ENCODE results near the gene MEIS3. TPM values are rescaled to one million over a fixed set of nuclear protein-coding genes. Genes with fewer than 3 reads are reported as not detected.
A peak's percentile ranks its signal among the peaks of the same experiment; 100 is the strongest.

The MEIS3 gene
- total RNA-seq, 6 experiments from 2014 or later, result 34.1 to 50.3 (median 46.3) TPM

DNA sequence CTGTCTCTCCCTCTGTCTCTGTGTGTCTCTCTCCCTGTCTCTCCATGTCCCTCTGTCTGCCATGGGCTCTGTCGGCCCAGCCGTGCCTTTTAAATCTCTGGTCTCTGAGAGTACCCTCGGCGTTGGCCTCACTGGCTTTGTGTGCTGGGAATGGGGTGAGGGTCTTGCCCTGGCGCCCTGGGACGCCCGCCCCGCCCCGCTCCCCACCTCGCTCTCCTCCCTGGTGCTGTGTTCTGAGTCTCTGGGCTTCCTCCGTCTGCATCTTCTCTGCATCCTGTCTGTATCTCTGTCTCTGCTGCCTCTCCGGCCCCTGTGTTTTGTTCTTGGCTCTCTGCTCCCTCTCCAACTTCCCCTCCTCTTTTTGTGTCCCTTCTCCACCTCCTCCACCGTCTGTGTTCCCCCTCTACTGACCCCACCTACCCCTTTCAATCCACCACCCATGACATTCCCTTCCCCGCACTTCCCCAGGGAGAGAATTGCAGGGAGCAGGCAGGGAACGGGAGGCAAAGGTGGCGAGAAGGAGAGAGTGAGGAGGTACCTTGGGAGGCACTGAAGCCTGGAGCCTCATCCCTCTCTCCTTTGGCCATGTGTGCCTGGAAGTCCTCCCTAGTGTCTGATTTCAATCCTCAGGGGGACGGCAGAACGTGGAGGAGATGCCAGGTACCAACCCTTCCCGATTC lies 4.0 kb upstream of the MEIS3 start:
- Mint-ChIP-seq H3K4me3 (no peak overlapping the region), H3K4me1 (ENCODE audit: low read depth) (peaks cover 31% of the 10 kb centered on the region), H3K27ac (no peak overlapping the region), H3K9me3 (no peaks in the 10 kb centered on the region), H3K36me3 (ENCODE audit: low read depth) (no peaks in the 10 kb centered on the region), H3K27me3 (ENCODE audit: insufficient read depth) (peaks cover 37% of the 10 kb centered on the region)
- TF ChIP-seq, protein P1, sequence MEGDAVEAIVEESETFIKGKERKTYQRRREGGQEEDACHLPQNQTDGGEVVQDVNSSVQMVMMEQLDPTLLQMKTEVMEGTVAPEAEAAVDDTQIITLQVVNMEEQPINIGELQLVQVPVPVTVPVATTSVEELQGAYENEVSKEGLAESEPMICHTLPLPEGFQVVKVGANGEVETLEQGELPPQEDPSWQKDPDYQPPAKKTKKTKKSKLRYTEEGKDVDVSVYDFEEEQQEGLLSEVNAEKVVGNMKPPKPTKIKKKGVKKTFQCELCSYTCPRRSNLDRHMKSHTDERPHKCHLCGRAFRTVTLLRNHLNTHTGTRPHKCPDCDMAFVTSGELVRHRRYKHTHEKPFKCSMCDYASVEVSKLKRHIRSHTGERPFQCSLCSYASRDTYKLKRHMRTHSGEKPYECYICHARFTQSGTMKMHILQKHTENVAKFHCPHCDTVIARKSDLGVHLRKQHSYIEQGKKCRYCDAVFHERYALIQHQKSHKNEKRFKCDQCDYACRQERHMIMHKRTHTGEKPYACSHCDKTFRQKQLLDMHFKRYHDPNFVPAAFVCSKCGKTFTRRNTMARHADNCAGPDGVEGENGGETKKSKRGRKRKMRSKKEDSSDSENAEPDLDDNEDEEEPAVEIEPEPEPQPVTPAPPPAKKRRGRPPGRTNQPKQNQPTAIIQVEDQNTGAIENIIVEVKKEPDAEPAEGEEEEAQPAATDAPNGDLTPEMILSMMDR (IDR thresholded peaks at IDR 0.05), result no peak
- no peak for DNase-seq

DNA sequence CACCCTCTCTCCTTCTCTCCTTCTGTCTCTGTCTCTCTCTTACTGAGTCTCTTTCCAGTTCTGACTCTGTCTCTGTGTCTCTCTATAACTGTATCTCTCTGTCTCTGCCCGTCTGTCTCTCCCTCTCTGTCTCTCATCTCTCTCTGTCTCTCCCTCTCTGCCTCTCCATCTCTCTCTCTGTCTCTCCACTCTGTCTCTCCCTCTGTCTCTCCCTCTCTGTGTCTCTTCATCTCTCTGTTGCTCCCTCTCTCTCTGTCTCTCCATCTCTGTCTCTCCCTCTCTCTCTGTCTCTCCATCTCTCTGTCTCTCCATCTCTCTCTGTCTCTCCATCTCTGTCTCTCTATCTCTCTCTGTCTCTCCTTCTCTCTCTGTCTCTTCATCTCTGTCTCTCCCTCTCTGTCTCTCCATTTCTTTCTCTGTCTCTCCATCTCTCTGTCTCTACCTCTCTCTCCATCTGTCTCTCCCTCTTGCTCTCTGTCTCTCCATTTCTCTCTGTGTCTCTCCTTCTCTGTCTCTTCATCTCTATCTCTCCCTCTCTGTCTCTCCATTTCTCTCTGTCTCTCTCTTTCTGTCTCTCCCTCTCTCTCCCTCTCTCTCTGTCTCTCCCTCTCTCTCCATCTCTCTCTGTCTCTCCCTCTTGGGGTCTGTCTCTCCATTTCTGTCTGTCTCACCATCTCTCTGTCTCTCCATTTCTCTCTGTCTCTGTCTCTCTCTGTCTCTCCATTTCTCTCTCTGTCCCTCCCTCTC lies 3.3 kb upstream of the MEIS3 start:
- H3K27me3 Mint-ChIP-seq (ENCODE audit: insufficient read depth), result peaks cover 37% of the 10 kb centered on the region

GRCh38 chr19:47421844-47422395 lies 2.6 kb upstream of the MEIS3 start:
- Mint-ChIP-seq H3K27me3 (ENCODE audit: insufficient read depth) (peaks cover 37% of the 10 kb centered on the region), H3K4me3 (peak overlapping the region; percentile 27; the same call in 1 of the 2 replicates), H3K27ac (no peak overlapping the region), H3K9me3 (no peaks in the 10 kb centered on the region), H3K4me1 (ENCODE audit: low read depth) (peaks cover 45% of the 10 kb centered on the region), H3K36me3 (ENCODE audit: low read depth) (no peaks in the 10 kb centered on the region)
- TF ChIP-seq, protein P1 (IDR thresholded peaks at IDR 0.05), result no peak
- DNase-seq, result no peak

More for the DNA sequence above, 3.3 kb upstream of the MEIS3 start:
- no peaks in the 10 kb centered on the region for H3K9me3 Mint-ChIP-seq
- H3K4me1 Mint-ChIP-seq (ENCODE audit: low read depth), result peaks cover 39% of the 10 kb centered on the region
- TF ChIP-seq, protein P1 (IDR thresholded peaks at IDR 0.05), result no peak
- H3K36me3 Mint-ChIP-seq (ENCODE audit: low read depth), result no peaks in the 10 kb centered on the region
- no peak overlapping the region for H3K27ac Mint-ChIP-seq
- peak overlapping the region; percentile 27; the same call in 1 of the 2 replicates for H3K4me3 Mint-ChIP-seq
- DNase-seq, result no peak

GRCh38 chr19:47421244-47421786 lies 2.0 kb upstream of the MEIS3 start:
- H3K27me3 Mint-ChIP-seq (ENCODE audit: insufficient read depth), result peaks cover 37% of the 10 kb centered on the region
- H3K4me3 Mint-ChIP-seq, result no peak overlapping the region
- TF ChIP-seq, protein P1 (IDR thresholded peaks at IDR 0.05), result no peak
- peaks cover 46% of the 10 kb centered on the region for H3K4me1 Mint-ChIP-seq (ENCODE audit: low read depth)
- no peak for DNase-seq
- H3K9me3 Mint-ChIP-seq, result no peaks in the 10 kb centered on the region
- H3K27ac Mint-ChIP-seq, result no peak overlapping the region
- H3K36me3 Mint-ChIP-seq (ENCODE audit: low read depth), result no peaks in the 10 kb centered on the region

GRCh38 chr19:47419789-47420188 lies 462 bp upstream of the MEIS3 start:
- TF ChIP-seq, protein P1 (IDR thresholded peaks at IDR 0.05), result no peak
- peaks cover 46% of the 10 kb centered on the region for H3K4me1 Mint-ChIP-seq (ENCODE audit: low read depth)
- no peaks in the 10 kb centered on the region for H3K9me3 Mint-ChIP-seq
- H3K27ac Mint-ChIP-seq, result no peak overlapping the region
- no peak for DNase-seq
- H3K36me3 Mint-ChIP-seq (ENCODE audit: low read depth), result no peaks in the 10 kb centered on the region
- no peak overlapping the region for H3K4me3 Mint-ChIP-seq
- peaks cover 37% of the 10 kb centered on the region for H3K27me3 Mint-ChIP-seq (ENCODE audit: insufficient read depth)

All from HFFc6 (cell line).